Gastrocnemius medialis (tissue), 4 donors: ENCODE results near the gene ASCL5. TPM values are rescaled to one million over a fixed set of nuclear protein-coding genes. Genes with fewer than 3 reads are reported as not detected.

Experiments
- ATAC-seq, 2 donors: fragments of 150-250 bp; one replicate each; pipeline ENCODE4 v1.9.1; 2016
- DNase-seq, 2 donors: peaks; one replicate each; pipeline ENCODE4 v3.0.0-alpha.2; 2019
- H3K27ac ChIP-seq, 4 donors: fragments of 200-600 bp; sonication (generic); 1 replicate in 1 of 4; 2 replicates in 3 of 4; pipeline ENCODE4 v1.5.1; 2016 to 2018; ENCODE audit warnings: mild to moderate bottlenecking in 2 of 4, moderate library complexity in 1 of 4
- H3K27me3 ChIP-seq, 3 donors: fragments of 200-600 bp; sonication (generic) in 2 of 3; 1 replicate in 1 of 3; 2 replicates in 2 of 3; pipeline versions ENCODE4 v1.5.1 to v1.6.0; 2016 to 2019; ENCODE audit warnings: mild to moderate bottlenecking in 1 of 3, moderate library complexity in 1 of 3
- H3K36me3 ChIP-seq, 2 donors: fragments of 200-600 bp; sonication (generic) in 1 of 2; one replicate each; pipeline ENCODE4 v1.5.1; 2017 to 2018
- H3K4me1 ChIP-seq, 2 donors: fragments of 200-600 bp; sonication (generic) in 1 of 2; one replicate each; pipeline ENCODE4 v1.5.1; 2016 to 2017; ENCODE audit warnings: mild to moderate bottlenecking in 2 of 2
- H3K4me3 ChIP-seq, 4 donors: fragments of 200-600 bp; sonication (generic) in 3 of 4; 1 replicate in 1 of 4; 2 replicates in 3 of 4; pipeline ENCODE4 v1.5.1; 2016 to 2019; ENCODE audit warnings: mild to moderate bottlenecking in 2 of 4
- H3K9me3 ChIP-seq, 3 donors: fragments of 200-600 bp; sonication (generic) in 2 of 3; 1 replicate in 1 of 3; 2 replicates in 2 of 3; pipeline ENCODE4 v1.5.1; 2016 to 2019
- POLR2A ChIP-seq, 2 donors: fragments of 450-650 bp; IDR thresholded peaks; one replicate each; pipeline ENCODE4 v1.6.1; 2017; ENCODE audit warnings: antibody characterized with exemption in 2 of 2, mild to moderate bottlenecking in 2 of 2, moderate library complexity in 2 of 2
- in situ Hi-C, 4 donors: fragments of 200-750 bp; cut with MboI; loops; one replicate each; pipeline versions ENCODE4 v1.15.0 to v1.8.0; 2017; ENCODE audit warnings: low sequenced_read_pairs in 4 of 4
- intact Hi-C: fragments of 100-400 bp; cut with DNase I; formaldehyde crosslinking; loops from one replicate; pipeline ENCODE4 v1.15.1; 2023; ENCODE audit warnings: low total_unique reads
- total RNA-seq, 4 donors: library from RNA; depleted of rRNA; stranded (reverse); fragments of >200 nt; gene quantifications; one replicate each; pipeline versions ENCODE4 v1.1.0 to v1.2.3, GENCODE V29; 2016
- TF ChIP-seq, protein P1 (sequence below), 5 experiments: fragments of 450-650 bp in 3 of 5; fragments of 200-600 bp in 2 of 5; sonication (generic) in 2 of 5; IDR thresholded peaks in 4 of 5; conservative IDR thresholded peaks in 1 of 5; 1 replicate in 4 of 5; 2 replicates in 1 of 5; pipeline ENCODE4 v1.5.1; 2016 to 2019; ENCODE audit warnings: antibody characterized with exemption in 5 of 5, mild to moderate bottlenecking in 3 of 5, moderate library complexity in 3 of 5

Gene ASCL5
- total RNA-seq, 4 donors from 2014 or later, result not detected

DNA sequence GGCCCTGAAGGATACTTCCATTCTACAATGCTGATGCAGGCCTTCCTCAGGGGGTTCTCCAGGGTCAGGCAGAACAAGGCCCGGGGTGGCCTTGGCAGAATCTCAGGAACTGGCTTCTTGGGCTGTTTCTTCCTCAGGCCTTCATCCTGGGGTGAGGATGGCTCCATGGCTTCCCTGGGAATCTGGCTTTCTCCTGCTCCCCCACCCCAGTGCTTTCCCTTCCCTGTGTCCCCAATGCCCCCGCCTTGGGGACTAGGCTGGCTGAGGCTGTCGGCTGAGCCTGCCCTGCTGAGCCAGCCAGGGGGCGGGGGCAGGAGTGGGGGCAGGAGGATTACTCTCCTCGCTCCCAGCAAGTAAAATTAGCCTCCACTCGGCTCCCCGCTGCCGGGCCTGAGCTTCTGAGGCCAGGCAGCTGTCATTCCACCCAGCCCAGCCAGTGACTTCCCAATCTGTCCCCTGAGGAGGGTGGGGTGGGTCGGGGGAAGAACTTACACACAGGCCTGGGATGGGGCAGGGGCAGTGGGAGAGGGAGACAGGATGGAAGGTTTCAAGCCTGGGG lies 14.7 kb downstream of the ASCL5 start, which contains the start of gene CACNA1S:
CACNA1S (minus strand) TSS at position 254 of the 559 bp plus-strand sequence; CDS start at position 167, 87 bp downstream.
- in situ Hi-C loops, result no loop called here
- H3K27ac ChIP-seq, result peak within 1 kb of the TSS; percentile 89 to 98 (median 96)
- peak within 1 kb of the TSS; percentile 30 to 49 (median 37) for H3K4me3 ChIP-seq
- TF ChIP-seq, protein P1, sequence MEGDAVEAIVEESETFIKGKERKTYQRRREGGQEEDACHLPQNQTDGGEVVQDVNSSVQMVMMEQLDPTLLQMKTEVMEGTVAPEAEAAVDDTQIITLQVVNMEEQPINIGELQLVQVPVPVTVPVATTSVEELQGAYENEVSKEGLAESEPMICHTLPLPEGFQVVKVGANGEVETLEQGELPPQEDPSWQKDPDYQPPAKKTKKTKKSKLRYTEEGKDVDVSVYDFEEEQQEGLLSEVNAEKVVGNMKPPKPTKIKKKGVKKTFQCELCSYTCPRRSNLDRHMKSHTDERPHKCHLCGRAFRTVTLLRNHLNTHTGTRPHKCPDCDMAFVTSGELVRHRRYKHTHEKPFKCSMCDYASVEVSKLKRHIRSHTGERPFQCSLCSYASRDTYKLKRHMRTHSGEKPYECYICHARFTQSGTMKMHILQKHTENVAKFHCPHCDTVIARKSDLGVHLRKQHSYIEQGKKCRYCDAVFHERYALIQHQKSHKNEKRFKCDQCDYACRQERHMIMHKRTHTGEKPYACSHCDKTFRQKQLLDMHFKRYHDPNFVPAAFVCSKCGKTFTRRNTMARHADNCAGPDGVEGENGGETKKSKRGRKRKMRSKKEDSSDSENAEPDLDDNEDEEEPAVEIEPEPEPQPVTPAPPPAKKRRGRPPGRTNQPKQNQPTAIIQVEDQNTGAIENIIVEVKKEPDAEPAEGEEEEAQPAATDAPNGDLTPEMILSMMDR (IDR thresholded peaks at IDR 0.05 in 4 of 5, conservative IDR thresholded peaks at IDR 0.05 in 1 of 5), result no peak
- TF ChIP-seq POLR2A (IDR thresholded peaks at IDR 0.05), result peak; percentile 67 to 72
- peaks cover 51 to 68% of the 10 kb centered on the region in 2 donors for H3K4me1 ChIP-seq
- H3K36me3 ChIP-seq, result no peaks in the 10 kb centered on the region
- DNase-seq (peak; percentile 67 to 93), ATAC-seq (peak; percentile 45 to 59)
- H3K9me3 ChIP-seq, result no peaks in the 10 kb centered on the region
- intact Hi-C loops, result loop anchor here (5.0 kb wide), 1 partner anchor 60 kb away; no protein-coding TSS in a partner anchor
- H3K27me3 ChIP-seq, result no peaks in the 10 kb centered on the region

GRCh38 chr1:201111672-201112071 lies 15.3 kb downstream of the ASCL5 start:
- Histone ChIP-seq H3K4me1 (peaks cover 57 to 74% of the 10 kb centered on the region in 2 donors), H3K36me3 (no peaks in the 10 kb centered on the region), H3K4me3 (peak overlapping the region; percentile 30 to 49 (median 37)), H3K27ac (peak overlapping the region; percentile 89 to 98 (median 96)), H3K9me3 (no peaks in the 10 kb centered on the region), H3K27me3 (no peaks in the 10 kb centered on the region)
- DNase-seq (no peak), ATAC-seq (no peak)
- intact Hi-C loops, result loop anchor here (1.0 to 5.0 kb wide), 2 partner anchors 15 to 61 kb away; no protein-coding TSS in a partner anchor
- TF ChIP-seq, protein P1 (IDR thresholded peaks at IDR 0.05 in 4 of 5, conservative IDR thresholded peaks at IDR 0.05 in 1 of 5), result no peak
- TF ChIP-seq POLR2A (IDR thresholded peaks at IDR 0.05), result no peak
- in situ Hi-C loops, result no loop called here

DNA sequence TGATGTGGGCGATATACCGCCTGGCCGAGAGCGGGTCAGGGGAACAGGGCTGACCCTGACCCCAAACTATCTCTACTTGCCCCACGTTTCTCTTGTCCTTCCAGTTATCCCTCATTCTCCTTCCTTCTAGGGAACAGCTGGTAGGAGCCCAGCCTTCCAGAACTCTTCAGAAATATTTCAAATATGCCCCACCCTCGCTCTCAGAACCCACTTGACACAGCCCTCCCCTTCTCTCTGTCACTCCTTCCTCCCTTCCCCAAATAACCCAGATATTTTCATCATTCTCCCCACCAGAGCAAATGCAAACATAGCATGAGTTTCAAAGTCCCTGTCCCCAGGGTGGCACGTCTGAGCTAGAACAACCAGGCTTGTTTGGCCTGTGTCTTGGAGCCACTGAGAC lies 15.8 kb downstream of the ASCL5 start:
- in situ Hi-C loops (no loop called here), intact Hi-C loops (loop anchor here (1.0 to 5.0 kb wide), 2 partner anchors 15 to 61 kb away; no protein-coding TSS in a partner anchor)
- ATAC-seq (no peak), DNase-seq (no peak)
- no peak for TF ChIP-seq POLR2A (IDR thresholded peaks at IDR 0.05)
- TF ChIP-seq, protein P1 (IDR thresholded peaks at IDR 0.05 in 4 of 5, conservative IDR thresholded peaks at IDR 0.05 in 1 of 5), result no peak
- peak overlapping the region; percentile 89 to 98 (median 96) for H3K27ac ChIP-seq
- H3K4me3 ChIP-seq, result peak overlapping the region; percentile 9 to 49 (median 36)
- peaks cover 62 to 79% of the 10 kb centered on the region in 2 donors for H3K4me1 ChIP-seq
- no peaks in the 10 kb centered on the region for H3K9me3 ChIP-seq
- H3K27me3 ChIP-seq, result no peaks in the 10 kb centered on the region
- no peaks in the 10 kb centered on the region for H3K36me3 ChIP-seq

- intact Hi-C loops (loop anchor here (1.0 to 5.0 kb wide), 2 partner anchors 14 to 62 kb away; no protein-coding TSS in a partner anchor), in situ Hi-C loops (no loop called here)
- Histone ChIP-seq H3K9me3 (no peaks in the 10 kb centered on the region), H3K36me3 (no peaks in the 10 kb centered on the region), H3K4me3 (peak overlapping the region in 3 of 4 donors; percentile 30 to 49 (median 41)), H3K27me3 (no peaks in the 10 kb centered on the region), H3K27ac (peak overlapping the region; percentile 89 to 98 (median 96)), H3K4me1 (peaks cover 66 to 81% of the 10 kb centered on the region in 2 donors)
- no peak for ATAC-seq
- no peak for DNase-seq
- no peak for TF ChIP-seq POLR2A (IDR thresholded peaks at IDR 0.05)
- TF ChIP-seq, protein P1 (IDR thresholded peaks at IDR 0.05 in 4 of 5, conservative IDR thresholded peaks at IDR 0.05 in 1 of 5), result no peak
Measured at GRCh38 chr1:201110616-201111015, 16.4 kb downstream of the ASCL5 start.
